Measurements from ENCODE around the gene AUTS2. TPM values are rescaled to one million over a fixed set of nuclear protein-coding genes. Genes with fewer than 3 reads are reported as not detected.

AUTS2 gene
- total and polyA plus RNA-seq, 4 experiments from 2014 or later = 3.4 to 35.2 (median 25.5) TPM

DNA sequence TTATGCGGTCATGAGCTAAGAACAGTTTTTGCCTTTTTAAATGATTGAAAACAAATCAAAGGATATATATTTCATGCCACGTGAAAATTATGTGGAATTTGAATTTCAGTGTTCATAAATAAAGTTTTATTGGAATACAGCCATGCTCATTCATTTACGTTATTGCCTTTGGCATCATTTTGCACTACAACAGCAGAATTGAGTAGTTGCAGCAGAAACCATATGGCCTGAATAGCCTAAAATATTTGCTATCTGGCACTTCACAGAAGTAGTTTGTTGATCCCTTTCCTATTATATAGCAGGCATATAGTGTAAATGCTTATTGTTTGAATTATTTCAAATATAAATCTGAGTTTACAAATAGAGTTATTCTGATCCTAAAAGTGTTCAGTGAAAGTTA, 59.7 kb downstream of the AUTS2 start:
- CTCF ChIA-PET (ENCODE audit: partially characterized antibody) = no interaction called here
- Mint-ChIP-seq H3K27ac (no peak overlapping the region), H3K36me3 (no peaks in the 10 kb centered on the region), H3K9me3 (no peaks in the 10 kb centered on the region), H3K4me3 (no peak overlapping the region), H3K4me1 (no peaks in the 10 kb centered on the region), H3K27me3 (no peaks in the 10 kb centered on the region)
- Histone ChIP-seq H3K27ac (ENCODE audit: low read depth, low read length) (no peak overlapping the region), H3K4me1 (ENCODE audit: insufficient read depth, low read length) (no peaks in the 10 kb centered on the region), H3K4me3 (ENCODE audit: low read length in 2 of 2) (no peak overlapping the region), H3K36me3 (ENCODE audit: insufficient read depth, low read length) (no peaks in the 10 kb centered on the region), H3K9me3 (ENCODE audit: control insufficient read depth in 1 of 2, low read length in 2 of 2) (no peaks in the 10 kb centered on the region), H3K27me3 (ENCODE audit: insufficient read depth, low read length) (no peaks in the 10 kb centered on the region)
- no peak for DNase-seq
- POLR2A ChIA-PET (ENCODE audit: partially characterized antibody) = no interaction called here
- intact Hi-C loops (cut with micrococcal nuclease) = no loop called here

GRCh38 chr7:69659983-69660382, 61.7 kb downstream of the AUTS2 start:
- H3K4me3 Mint-ChIP-seq = no peak overlapping the region
- intact Hi-C loops (cut with micrococcal nuclease) = no loop called here
- Histone ChIP-seq H3K4me3 (ENCODE audit: low read length in 2 of 2) (no peak overlapping the region), H3K4me1 (ENCODE audit: insufficient read depth, low read length) (no peaks in the 10 kb centered on the region), H3K27me3 (ENCODE audit: insufficient read depth, low read length) (no peaks in the 10 kb centered on the region), H3K9me3 (ENCODE audit: control insufficient read depth in 1 of 2, low read length in 2 of 2) (no peaks in the 10 kb centered on the region), H3K36me3 (ENCODE audit: insufficient read depth, low read length) (no peaks in the 10 kb centered on the region), H3K27ac (ENCODE audit: low read depth, low read length) (no peak overlapping the region)
- no peak overlapping the region for H3K27ac Mint-ChIP-seq
- ChIA-PET CTCF (ENCODE audit: partially characterized antibody) (no interaction called here), POLR2A (ENCODE audit: partially characterized antibody) (no interaction called here)
- no peaks in the 10 kb centered on the region for H3K9me3 Mint-ChIP-seq
- H3K4me1 Mint-ChIP-seq = no peaks in the 10 kb centered on the region
- no peak for DNase-seq
- H3K27me3 Mint-ChIP-seq = no peaks in the 10 kb centered on the region
- H3K36me3 Mint-ChIP-seq = no peaks in the 10 kb centered on the region

DNA sequence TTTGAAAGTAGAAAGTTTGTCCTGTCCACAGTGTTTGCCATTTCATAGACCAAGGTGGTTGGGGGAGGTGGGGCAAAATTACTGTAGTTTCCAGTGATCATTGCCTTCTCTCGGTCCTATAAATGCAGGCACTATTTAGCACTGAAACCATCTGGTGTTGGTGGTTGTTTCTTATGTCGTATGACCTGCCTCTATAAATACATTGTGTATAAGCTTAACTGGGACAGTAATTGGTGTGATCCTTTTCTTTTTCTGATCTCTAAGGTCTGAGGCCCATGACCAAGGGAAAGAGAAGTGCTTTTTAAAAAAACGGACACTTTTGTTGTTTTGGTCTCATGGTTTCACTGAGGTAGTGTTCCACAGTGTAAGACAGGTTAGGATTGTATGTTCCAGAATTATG, 63.1 kb downstream of the AUTS2 start:
- CTCF ChIA-PET (ENCODE audit: partially characterized antibody) = interaction anchor here (0.6 kb wide), 1 partner anchor 32 kb away, joined by 3 read pairs; no protein-coding TSS in a partner anchor
- POLR2A ChIA-PET (ENCODE audit: partially characterized antibody) = no interaction called here
- no peak overlapping the region for H3K27ac ChIP-seq (ENCODE audit: low read depth, low read length)
- no peaks in the 10 kb centered on the region for H3K4me1 Mint-ChIP-seq
- H3K27me3 Mint-ChIP-seq = no peaks in the 10 kb centered on the region
- H3K9me3 Mint-ChIP-seq = no peaks in the 10 kb centered on the region
- intact Hi-C loops (cut with micrococcal nuclease) = no loop called here
- H3K36me3 Mint-ChIP-seq = no peaks in the 10 kb centered on the region
- H3K27me3 ChIP-seq (ENCODE audit: insufficient read depth, low read length) = no peaks in the 10 kb centered on the region
- H3K4me3 ChIP-seq (ENCODE audit: low read length in 2 of 2) = no peak overlapping the region
- no peaks in the 10 kb centered on the region for H3K4me1 ChIP-seq (ENCODE audit: insufficient read depth, low read length)
- H3K27ac Mint-ChIP-seq = no peak overlapping the region
- no peaks in the 10 kb centered on the region for H3K36me3 ChIP-seq (ENCODE audit: insufficient read depth, low read length)
- no peak overlapping the region for H3K4me3 Mint-ChIP-seq
- H3K9me3 ChIP-seq (ENCODE audit: control insufficient read depth in 1 of 2, low read length in 2 of 2) = no peaks in the 10 kb centered on the region
- DNase-seq = no peak

DNA sequence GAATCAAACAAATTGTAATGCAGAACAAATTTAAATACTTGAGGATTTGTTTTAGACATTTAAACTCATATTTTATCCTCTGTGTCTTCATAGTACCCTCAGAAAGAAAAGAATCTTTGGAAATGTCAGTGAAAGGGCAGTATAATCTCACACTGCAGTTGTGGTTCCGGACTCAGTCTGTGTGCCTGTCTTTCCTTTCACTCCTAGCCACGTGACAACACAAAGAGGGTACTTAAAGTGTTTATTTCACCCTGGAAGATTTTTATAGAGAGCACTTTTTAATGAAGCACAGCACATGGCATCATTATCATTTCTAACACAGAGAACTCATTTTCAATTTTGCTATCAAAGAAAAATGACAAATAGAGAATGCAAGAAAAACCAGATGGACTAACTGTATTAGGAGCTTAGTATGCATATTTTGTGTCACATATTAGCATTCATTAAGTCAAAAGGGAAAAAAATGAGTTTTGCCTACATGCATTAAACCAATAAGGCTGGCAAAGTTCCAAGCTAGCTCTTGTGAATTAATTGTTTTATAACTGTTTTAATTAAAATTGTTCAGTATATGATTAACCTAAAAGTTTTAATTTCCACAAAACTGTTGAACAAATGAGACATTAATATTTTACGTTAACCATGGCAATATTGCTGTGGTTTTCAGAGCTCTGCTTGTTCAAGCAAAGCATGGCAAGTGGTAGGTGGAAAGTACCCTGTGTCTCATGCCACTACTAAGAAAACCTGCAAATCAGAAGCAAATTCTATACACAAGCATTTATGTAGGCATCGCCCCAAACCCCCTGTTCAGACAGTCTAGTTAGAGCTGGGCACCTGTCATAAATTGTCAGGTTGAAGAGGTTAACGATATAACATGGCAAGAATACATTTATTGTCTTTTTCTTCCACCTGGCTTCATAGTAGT, 65.9 kb downstream of the AUTS2 start:
- Mint-ChIP-seq H3K4me1 (no peaks in the 10 kb centered on the region), H3K27me3 (peaks cover 0 to 1% of the 10 kb centered on the region in 2 donors), H3K4me3 (no peak overlapping the region), H3K27ac (no peak overlapping the region), H3K36me3 (no peaks in the 10 kb centered on the region), H3K9me3 (no peaks in the 10 kb centered on the region)
- Histone ChIP-seq H3K27me3 (ENCODE audit: insufficient read depth, low read length) (no peaks in the 10 kb centered on the region), H3K36me3 (ENCODE audit: insufficient read depth, low read length) (no peaks in the 10 kb centered on the region), H3K9me3 (ENCODE audit: control insufficient read depth in 1 of 2, low read length in 2 of 2) (no peaks in the 10 kb centered on the region), H3K4me3 (ENCODE audit: low read length in 2 of 2) (no peak overlapping the region), H3K4me1 (ENCODE audit: insufficient read depth, low read length) (no peaks in the 10 kb centered on the region), H3K27ac (ENCODE audit: low read depth, low read length) (no peak overlapping the region)
- ChIA-PET CTCF (ENCODE audit: partially characterized antibody) (no interaction called here), POLR2A (ENCODE audit: partially characterized antibody) (no interaction called here)
- no peak for DNase-seq
- intact Hi-C loops (cut with micrococcal nuclease) = no loop called here

- Mint-ChIP-seq H3K36me3 (no peaks in the 10 kb centered on the region), H3K27ac (no peak overlapping the region), H3K4me1 (no peaks in the 10 kb centered on the region), H3K27me3 (peaks cover 0 to 1% of the 10 kb centered on the region in 2 donors), H3K4me3 (no peak overlapping the region), H3K9me3 (no peaks in the 10 kb centered on the region)
- intact Hi-C loops (cut with micrococcal nuclease) = no loop called here
- Histone ChIP-seq H3K27ac (ENCODE audit: low read depth, low read length) (no peak overlapping the region), H3K36me3 (ENCODE audit: insufficient read depth, low read length) (no peaks in the 10 kb centered on the region), H3K4me3 (ENCODE audit: low read length in 2 of 2) (no peak overlapping the region), H3K4me1 (ENCODE audit: insufficient read depth, low read length) (no peaks in the 10 kb centered on the region), H3K27me3 (ENCODE audit: insufficient read depth, low read length) (no peaks in the 10 kb centered on the region), H3K9me3 (ENCODE audit: control insufficient read depth in 1 of 2, low read length in 2 of 2) (no peaks in the 10 kb centered on the region)
- CTCF ChIA-PET (ENCODE audit: partially characterized antibody) = no interaction called here
- POLR2A ChIA-PET (ENCODE audit: partially characterized antibody) = no interaction called here
- DNase-seq = no peak
Observed at GRCh38 chr7:69665369-69665768, 67.1 kb downstream of the AUTS2 start.

GRCh38 chr7:69668339-69668870, 70.1 kb downstream of the AUTS2 start:
- intact Hi-C loops (cut with micrococcal nuclease) = no loop called here
- H3K4me1 Mint-ChIP-seq = no peaks in the 10 kb centered on the region
- Histone ChIP-seq H3K36me3 (ENCODE audit: insufficient read depth, low read length) (no peaks in the 10 kb centered on the region), H3K27ac (ENCODE audit: low read depth, low read length) (no peak overlapping the region), H3K27me3 (ENCODE audit: insufficient read depth, low read length) (no peaks in the 10 kb centered on the region), H3K4me1 (ENCODE audit: insufficient read depth, low read length) (no peaks in the 10 kb centered on the region), H3K4me3 (ENCODE audit: low read length in 2 of 2) (no peak overlapping the region), H3K9me3 (ENCODE audit: control insufficient read depth in 1 of 2, low read length in 2 of 2) (no peaks in the 10 kb centered on the region)
- peaks cover 0 to 1% of the 10 kb centered on the region in 2 donors for H3K27me3 Mint-ChIP-seq
- ChIA-PET CTCF (ENCODE audit: partially characterized antibody) (no interaction called here), POLR2A (ENCODE audit: partially characterized antibody) (no interaction called here)
- DNase-seq = no peak
- no peak overlapping the region for H3K4me3 Mint-ChIP-seq
- H3K9me3 Mint-ChIP-seq = no peaks in the 10 kb centered on the region
- H3K27ac Mint-ChIP-seq = no peak overlapping the region
- H3K36me3 Mint-ChIP-seq = no peaks in the 10 kb centered on the region

GRCh38 chr7:69670701-69671100, 72.4 kb downstream of the AUTS2 start:
- H3K4me3 Mint-ChIP-seq = no peak overlapping the region
- ChIA-PET POLR2A (ENCODE audit: partially characterized antibody) (no interaction called here), CTCF (ENCODE audit: partially characterized antibody) (no interaction called here)
- no peaks in the 10 kb centered on the region for H3K4me1 Mint-ChIP-seq
- no peak overlapping the region for H3K27ac Mint-ChIP-seq
- peaks cover 0 to 1% of the 10 kb centered on the region in 2 donors for H3K27me3 Mint-ChIP-seq
- H3K36me3 Mint-ChIP-seq = no peaks in the 10 kb centered on the region
- no peak for DNase-seq
- Histone ChIP-seq H3K4me3 (ENCODE audit: low read length in 2 of 2) (no peak overlapping the region), H3K4me1 (ENCODE audit: insufficient read depth, low read length) (no peaks in the 10 kb centered on the region), H3K27me3 (ENCODE audit: insufficient read depth, low read length) (no peaks in the 10 kb centered on the region), H3K36me3 (ENCODE audit: insufficient read depth, low read length) (no peaks in the 10 kb centered on the region), H3K27ac (ENCODE audit: low read depth, low read length) (no peak overlapping the region), H3K9me3 (ENCODE audit: control insufficient read depth in 1 of 2, low read length in 2 of 2) (no peaks in the 10 kb centered on the region)
- no peaks in the 10 kb centered on the region for H3K9me3 Mint-ChIP-seq
- intact Hi-C loops (cut with micrococcal nuclease) = no loop called here

All from CD4-positive, alpha-beta memory T cell (primary cell).